Skin epidermis (tissue), 12 donors: ENCODE data around the gene ZW10.
A peak's percentile ranks its signal among the peaks of the same experiment; 100 is the strongest.
"Not testable (repeated sequence)": the region's sequence is repeated elsewhere in the genome, so short reads cannot be mapped to it uniquely, and the experiment has no call there.

Experiments
- H3K27ac ChIP-seq, 21 experiments: fragments of 200-600 bp; sonication (generic) in 11 of 21; one replicate each; pipeline ENCODE4 v1.5.0; 2020; ENCODE audit warnings: mild to moderate bottlenecking in 3 of 21, inconsistent platforms in 2 of 21, moderate library complexity in 2 of 21
- H3K4me3 ChIP-seq, 7 experiments: fragments of 200-600 bp; sonication (generic) in 2 of 7; one replicate each; pipeline ENCODE4 v1.5.0; 2020; ENCODE audit warnings: inconsistent platforms in 2 of 7, mild to moderate bottlenecking in 2 of 7, moderate library complexity in 1 of 7

Gene ZW10

DNA sequence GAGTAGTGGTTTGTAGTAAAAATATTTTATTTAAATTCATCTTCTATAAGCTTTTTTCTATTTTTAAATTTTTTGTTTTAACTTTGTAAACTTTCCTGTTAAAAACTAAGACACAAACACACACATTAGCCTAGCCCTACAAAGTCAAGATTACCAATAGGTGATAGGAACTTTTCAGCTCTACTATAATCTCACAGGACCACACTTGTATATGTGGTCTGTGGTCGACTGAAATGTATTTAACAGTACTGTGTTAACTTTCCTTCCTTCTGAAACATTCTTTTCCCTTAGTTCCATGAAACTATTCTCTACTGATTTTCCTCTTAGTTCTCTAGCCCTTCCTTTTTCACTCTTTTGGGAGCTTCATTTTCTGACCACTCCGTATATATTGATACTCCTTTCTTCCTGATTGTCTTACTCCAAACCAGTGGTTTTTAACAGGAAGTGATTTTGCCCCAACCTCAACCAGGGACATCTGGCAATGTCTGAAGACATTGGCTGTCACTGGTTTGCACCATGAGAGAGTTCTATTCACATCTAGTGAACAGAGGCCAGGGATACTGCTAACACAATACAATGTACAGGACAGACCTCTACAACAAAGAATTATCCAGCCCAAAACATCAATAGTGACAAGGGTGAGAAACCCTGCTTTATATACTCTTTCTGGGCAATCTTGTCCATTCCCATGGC lies 8.8 kb downstream of the ZW10 start:
- Histone ChIP-seq H3K27ac (no peak overlapping the region), H3K4me3 (no peak overlapping the region)

DNA sequence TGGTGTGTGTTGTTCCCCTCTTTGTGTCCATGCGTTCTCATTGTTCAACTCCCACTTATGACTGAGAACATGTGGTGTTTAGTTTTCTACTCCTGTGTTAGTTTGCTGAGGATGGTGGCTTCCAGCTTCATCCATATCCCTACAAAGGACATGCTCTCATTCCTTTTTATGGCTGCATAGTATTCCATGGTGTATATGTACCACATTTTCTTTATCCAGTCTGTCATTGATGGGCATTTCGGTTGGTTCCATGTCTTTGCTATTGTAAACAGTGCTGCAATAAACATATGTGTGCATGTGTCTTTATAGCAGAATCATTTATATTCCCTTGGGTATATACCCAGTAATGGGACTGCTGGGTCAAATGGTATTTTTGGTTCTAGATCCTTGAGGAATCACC lies 10.5 kb downstream of the ZW10 start:
- not testable (repeated sequence) for H3K4me3 ChIP-seq

DNA sequence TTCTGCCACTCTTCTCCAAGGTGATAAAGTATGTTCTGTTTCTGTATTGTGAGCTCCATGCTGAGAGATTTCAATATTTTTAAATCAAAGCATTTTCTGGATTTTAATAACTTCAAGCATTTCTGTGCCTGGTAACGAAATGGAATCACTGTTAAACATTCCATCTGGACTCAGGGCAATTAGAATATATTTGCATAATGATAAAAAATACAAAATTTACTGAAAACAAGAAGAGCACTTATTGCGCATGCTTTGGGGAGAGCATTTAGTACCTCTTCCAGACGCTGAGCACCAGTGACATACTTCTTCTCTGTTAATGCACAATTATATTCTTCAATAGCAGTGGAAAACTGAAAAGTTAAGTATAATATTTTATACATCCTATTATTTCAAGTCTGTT lies 13.3 kb downstream of the ZW10 start:
- no peak overlapping the region for H3K4me3 ChIP-seq
- H3K27ac ChIP-seq: no peak overlapping the region

More for the DNA sequence above, 10.5 kb downstream of the ZW10 start:
- H3K27ac ChIP-seq: not testable (repeated sequence)

DNA sequence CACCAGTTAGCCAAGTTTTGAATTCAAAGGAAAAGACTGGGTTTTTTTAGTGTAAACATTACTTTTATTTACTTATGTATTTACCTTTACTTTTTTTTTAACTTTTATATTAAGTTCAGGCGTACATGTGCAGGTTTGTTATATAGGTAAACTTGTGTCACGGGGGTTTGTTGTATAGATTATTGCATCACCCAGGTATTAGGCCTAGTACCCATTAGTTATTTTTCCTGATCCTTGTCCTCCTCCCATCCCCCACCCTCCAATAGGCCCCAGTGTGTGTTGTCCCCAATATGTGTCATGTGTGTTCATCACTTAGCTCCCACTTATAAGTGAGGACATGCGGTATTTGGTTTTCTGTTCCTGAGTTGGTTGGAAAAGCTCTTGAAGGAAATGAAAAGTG lies 20.6 kb downstream of the ZW10 start:
- no peak overlapping the region for H3K4me3 ChIP-seq
- no peak overlapping the region for H3K27ac ChIP-seq

DNA sequence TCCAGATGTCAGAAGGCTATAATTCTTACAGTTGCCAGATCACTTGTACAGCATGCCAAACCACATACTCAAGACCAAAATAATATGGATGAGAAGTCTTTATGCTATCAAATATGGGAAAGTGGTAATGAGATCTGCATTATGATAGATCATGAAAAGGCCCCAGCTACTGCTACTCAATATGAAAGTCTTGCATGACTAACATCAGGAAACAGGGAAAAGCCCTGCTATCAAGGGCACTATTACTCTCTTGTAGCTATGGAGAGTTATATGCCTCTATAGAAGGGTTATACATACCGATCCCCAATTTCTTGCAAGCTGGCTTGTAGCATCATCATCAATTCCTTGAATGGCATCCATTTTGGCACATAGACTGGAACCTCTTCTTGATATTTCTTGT lies 37.2 kb downstream of the ZW10 start:
- no peak overlapping the region for H3K4me3 ChIP-seq
- H3K27ac ChIP-seq: no peak overlapping the region

DNA sequence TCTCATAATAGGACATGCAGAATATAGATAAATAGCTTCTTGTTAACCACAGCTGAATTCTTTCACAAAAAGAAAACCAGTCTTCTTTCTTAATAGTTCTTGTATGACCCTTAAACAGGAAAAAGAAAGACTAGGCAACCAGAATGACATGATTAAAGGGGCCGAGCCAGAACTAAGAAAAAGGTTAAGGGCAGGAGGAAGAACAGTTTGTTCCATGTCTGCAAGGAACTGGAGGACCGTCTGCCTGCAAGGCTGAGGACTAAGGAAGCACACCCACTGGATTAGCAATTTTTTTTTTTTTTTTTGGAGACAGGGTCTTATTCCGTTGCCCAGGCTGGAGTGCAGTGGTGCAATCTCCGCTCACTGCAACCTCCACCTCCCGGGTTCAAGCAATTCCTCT lies 41.4 kb downstream of the ZW10 start:
- Histone ChIP-seq H3K4me3 (no peak overlapping the region), H3K27ac (no peak overlapping the region)

DNA sequence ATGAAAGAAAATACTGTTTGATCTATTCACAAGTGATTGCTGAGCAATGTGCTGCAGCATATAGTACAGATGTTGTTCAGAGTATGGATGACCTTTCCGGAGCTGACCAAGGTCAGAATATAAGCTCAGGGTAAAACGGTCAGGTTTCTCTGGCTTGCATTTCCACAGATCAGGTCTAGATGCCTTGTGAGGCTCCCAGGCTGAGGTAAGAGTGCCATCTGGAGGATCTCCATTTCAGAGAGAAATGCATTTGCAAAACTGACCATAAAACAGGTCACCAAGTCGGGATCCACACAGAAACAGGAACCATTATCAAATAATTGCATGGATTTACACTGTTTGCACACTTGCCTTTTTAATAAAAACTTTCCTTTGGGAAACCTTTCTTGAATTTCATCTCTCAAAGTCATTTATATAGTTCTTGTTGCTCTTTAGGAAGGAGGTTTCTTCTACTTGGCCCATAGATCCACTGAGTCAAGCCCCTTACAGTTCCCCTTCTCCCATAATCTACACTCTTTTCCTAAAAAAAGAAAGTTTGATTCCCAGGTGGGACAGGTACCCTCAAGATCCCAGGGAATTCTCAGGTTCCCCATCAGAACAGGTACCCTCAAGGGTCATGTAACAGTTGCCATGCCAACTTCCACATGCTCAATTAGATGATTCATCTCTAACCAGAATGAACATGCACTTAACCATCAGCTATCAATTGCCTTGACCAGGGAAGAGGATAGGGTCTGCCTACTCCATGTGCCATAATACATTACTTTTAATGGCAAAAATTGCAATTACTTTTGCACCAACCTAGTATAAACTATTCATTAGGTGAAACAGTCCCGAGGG lies 42.4 kb downstream of the ZW10 start:
- no peak overlapping the region for H3K4me3 ChIP-seq
- H3K27ac ChIP-seq: no peak overlapping the region

DNA sequence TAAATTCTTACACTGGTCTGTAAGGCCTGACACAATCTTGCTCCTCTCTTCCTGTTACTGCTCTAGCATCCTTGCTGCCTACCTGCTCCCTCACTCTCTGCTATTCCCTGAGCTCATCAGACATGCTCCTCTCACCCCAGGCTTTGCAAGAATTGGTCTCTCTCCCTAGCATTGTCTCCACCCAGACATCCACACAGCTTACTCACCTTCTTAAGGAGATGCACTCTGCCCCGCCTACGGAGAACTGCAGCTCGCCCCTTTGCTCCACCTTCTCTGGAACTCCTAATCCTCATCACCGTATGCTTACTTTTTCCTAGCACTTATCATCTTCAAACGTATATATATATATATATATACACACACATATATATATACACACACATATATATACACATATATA lies 44.0 kb downstream of the ZW10 start:
- H3K4me3 ChIP-seq: no peak overlapping the region
- peak overlapping the region in 1 of 21 experiments; percentile 8 for H3K27ac ChIP-seq

DNA sequence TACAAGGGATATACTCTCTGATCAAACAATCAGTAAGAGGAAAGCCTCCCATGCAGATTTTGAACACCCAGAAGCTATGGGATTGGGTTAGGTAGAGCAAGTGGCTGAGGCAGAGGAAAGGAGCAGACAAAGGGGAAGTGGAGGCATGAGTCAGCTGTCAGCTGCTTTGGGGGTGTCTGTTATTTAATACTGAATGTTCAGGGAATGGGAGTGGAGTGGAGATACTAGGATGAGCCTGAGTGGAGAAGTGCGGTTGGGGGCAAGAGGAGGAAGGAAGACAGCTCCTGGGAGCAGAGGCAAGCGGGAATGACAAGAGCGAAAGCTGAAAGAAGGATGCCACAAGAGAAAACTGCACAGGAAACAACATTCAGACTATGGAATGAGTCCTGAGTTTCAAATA lies 44.7 kb downstream of the ZW10 start:
- Histone ChIP-seq H3K4me3 (no peak overlapping the region), H3K27ac (peak overlapping the region in 2 of 21 experiments; percentile 8 to 29)

DNA sequence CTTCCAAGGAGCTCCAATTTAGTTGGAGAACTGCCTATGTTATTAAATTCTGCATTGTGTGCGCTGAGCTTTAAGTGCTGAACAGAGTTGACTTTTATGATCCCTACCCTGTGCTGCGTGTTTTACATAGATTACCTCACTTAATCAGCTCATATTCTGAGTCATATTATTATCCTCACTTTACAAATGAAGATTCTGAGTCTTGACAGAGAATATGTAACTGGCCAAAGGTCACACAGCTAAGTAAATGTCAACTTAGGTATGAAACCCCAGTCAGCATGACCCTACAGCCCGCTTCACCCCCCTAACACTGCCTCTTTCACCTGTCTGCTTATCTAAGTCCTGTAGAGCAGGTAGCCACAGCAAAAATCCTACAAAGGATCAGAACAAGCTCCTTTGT lies 47.6 kb downstream of the ZW10 start:
- no peak overlapping the region for H3K4me3 ChIP-seq
- no peak overlapping the region for H3K27ac ChIP-seq

DNA sequence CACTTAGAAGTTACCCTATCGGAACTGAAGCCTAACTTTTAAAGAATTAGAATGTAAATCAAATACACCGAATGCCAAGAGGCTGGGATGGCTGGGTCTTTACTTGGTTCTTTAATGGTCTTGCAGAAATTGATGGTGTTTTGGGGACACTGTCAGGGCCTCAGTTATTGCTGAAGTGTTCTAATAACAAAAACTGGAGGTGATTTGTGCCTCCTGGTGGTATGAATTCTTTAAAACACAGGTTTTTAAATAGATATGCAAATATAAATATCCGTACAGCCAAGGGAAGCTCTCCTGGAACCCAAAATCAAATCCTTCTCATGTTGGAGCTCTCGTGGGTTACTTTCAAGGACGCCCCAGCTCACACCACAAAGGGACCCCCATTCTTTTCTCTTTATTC lies 48.1 kb downstream of the ZW10 start:
- Histone ChIP-seq H3K27ac (no peak overlapping the region), H3K4me3 (no peak overlapping the region)

DNA sequence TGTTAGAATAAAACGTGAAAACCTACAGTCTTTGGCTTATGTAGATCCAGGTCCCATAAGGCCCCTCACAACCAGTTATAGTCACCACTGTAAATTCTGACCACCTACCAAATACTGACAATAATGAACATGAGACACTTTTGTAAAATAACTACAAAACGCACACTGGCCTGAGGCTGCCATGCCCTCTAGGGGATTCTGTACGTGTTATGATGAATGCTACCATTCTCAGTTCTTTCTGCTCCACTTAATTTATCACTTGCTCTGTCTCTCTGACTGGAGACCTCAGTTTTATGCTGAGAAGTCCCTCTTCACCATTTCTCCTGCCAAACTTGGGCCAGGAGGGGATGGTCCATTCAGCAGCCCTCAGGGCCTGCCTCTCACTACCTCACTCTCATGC lies 48.7 kb downstream of the ZW10 start:
- Histone ChIP-seq H3K27ac (no peak overlapping the region), H3K4me3 (no peak overlapping the region)

DNA sequence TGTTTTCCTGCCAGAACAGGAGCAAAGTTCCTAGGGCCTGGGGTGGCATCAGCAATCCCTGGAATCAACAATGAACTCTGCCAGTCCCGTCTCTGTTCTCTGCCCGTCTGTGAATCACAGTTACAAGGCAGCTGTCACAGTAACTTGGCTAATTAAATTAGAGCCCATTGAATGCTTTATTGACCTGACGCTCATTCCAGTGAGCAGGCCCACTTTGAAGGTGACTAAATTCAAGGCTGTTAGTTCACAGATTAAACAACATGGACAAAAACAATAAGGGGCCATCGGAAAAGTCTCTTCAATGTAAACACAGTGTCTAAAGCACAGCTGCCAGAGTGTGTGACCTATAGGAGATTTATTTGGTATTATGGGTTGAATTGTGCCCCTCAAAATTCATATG lies 49.7 kb downstream of the ZW10 start:
- Histone ChIP-seq H3K27ac (no peak overlapping the region), H3K4me3 (no peak overlapping the region)

DNA sequence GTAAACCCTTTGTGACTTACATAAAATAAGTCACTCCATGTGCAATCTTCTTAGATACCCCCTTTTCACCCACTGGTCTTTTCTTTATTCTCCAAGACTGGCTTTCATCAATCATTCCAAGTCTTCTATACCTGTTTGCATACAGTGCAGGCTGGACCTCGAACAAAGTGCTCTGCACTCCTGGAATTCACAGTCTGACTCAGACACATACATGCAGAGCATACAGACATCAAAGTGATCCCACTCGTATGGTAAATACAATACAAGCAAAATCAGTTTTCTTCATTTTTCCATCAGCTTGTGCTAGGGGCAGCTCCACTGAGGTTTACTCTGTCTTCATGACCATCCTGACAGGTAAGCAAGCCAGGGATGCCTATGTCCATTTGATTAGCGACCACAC lies 50.6 kb downstream of the ZW10 start:
- H3K4me3 ChIP-seq: no peak overlapping the region

DNA sequence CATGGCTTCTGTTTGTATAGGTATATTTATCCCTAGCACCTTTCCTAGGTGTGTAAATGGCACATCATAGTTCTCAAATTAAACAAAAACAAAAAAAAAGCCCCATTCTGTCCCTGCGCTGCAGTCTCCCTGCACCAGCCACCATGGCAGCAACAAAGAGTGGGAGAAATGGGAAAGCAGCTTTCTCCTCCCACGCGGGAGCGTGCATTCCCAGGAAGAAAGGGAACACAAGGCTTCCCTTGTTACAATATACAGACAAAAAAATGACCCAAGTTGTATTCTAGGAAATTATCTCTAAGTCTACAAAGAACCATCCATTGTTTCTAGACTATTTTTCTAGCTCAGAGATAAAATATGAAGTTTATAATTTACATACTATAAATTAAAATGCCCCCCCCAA lies 51.3 kb downstream of the ZW10 start:
- Histone ChIP-seq H3K4me3 (no peak overlapping the region), H3K27ac (no peak overlapping the region)

More for the DNA sequence above, 50.6 kb downstream of the ZW10 start:
- no peak overlapping the region for H3K27ac ChIP-seq

DNA sequence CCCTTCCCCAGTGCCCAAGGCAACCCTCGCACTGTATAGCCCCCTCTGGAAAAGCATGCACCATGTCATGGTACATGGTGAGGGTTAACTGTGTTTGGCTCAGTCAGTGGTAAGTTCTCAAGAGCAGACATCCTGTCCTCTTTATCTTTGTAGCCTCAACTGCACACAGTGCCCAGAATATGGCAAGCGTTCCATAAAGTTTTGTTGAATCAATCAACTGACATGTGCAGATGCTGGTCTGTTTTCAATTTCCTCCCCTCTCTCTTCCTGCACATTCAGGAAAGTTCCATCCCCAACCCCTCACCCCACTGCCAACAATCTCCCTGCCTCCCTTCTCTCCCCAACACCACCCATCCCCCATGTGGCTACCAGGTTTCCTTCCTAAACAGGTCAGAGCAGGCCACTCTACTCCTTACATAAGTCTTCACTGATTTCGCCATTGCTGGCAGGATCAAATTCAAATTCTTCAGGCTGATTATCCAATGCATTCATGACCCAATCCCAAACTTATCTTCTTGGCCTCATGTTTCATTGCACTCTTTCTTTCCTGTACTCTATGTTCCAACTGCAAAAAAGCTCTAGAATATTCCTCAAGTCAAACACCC lies 51.9 kb downstream of the ZW10 start:
- Histone ChIP-seq H3K27ac (no peak overlapping the region), H3K4me3 (no peak overlapping the region)

DNA sequence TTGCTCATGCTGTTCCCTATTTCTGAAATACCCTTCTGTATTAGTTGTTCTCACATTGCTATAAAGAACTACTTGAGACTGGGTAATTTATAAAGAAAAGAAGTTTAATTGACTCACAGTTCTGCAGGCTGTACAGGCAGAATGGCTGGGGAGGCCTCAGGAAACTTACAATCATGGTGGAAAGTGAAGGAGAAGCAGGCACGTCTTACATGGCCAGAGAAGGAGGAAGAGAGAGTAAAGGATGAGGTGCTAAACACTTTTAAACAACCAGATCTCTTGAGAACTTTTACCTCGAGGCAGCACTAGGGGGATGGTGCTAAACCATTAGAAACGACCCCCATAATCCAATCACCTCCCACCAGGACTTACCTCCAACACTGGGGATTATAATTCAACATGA lies 53.0 kb downstream of the ZW10 start:
- not testable (repeated sequence) for H3K4me3 ChIP-seq, H3K27ac ChIP-seq

DNA sequence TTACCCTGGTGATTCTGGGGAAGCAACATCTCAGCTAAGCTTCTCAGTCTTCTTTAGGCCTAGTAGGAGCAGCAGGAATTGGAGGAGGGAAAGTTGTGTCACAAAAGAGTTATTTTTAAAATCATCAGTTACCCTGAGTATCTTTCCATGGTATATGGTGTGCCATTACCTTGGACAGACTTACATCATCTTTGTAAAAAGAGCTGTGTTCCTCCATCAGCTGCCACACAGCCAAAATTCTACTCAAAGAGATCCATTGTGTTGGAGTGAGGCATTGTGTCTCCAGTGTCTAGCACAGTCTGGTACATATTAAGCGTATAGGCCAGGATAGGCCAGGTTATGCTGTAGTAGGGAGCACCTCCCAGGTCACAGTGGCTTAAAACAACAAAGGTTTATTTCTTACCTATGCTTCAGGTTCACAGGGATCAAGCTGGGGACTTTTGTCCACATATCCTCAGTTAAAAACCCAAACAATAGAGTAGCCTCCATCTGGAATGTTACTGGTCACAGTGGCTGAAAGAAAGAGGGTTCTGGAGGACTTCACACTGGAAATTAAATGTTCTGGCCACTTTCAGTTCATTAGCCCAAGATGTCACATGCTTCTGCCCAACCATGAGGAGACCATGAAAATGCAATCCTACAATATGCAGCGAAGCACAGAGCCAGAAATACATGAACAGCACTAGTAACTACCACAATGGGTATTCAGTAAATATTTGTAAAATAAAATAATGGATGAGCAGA lies 57.4 kb downstream of the ZW10 start:
- Histone ChIP-seq H3K27ac (no peak overlapping the region), H3K4me3 (no peak overlapping the region)

DNA sequence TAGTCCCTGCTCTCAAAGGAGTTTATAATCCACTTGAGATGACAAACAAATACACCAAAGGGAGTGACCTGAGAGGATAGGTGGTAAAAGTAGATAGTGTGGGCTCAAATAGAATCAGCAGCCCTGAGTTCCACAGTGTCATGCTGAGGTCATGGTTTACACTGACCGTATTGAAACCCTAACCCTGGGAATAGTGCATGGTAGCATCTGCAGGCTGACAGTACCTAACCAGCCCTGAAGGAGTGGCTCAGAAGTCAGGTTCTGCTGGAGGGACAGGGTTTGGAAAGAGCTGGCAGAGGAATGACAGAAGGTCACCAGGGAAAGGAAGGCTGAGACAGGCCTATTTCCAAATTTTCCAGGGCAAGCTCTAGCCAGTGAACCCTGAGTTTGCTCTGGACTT lies 58.2 kb downstream of the ZW10 start:
- no peak overlapping the region for H3K4me3 ChIP-seq
- no peak overlapping the region for H3K27ac ChIP-seq

DNA sequence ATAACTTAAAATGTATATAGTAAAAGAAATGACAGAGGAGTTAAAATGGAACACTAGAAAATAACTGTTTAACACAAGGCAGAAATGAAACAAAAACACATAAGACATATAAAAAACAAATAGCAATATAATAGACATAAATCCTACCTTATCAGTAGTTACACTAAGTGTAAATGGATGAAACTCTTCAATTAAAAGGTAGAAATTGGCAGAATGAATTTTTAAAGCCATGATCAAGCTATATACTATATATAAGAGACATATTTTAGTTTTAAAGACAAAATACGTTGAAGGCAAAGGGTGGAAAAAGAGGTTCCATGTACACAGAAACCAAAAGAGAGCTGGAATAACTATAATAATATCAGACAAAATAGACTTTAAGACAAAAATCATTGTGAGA lies 62.5 kb downstream of the ZW10 start:
- Histone ChIP-seq H3K27ac (no peak overlapping the region), H3K4me3 (no peak overlapping the region)
